UCSD-AML1 (cell line): ENCODE results near the gene ERGIC1.
A peak's percentile ranks its signal among the peaks of the same experiment; 100 is the strongest.

Experiments used
- DNase-seq: peaks from one replicate; lab custom pipeline; 2025; ENCODE audit not compliant: unreplicated experiment; lab: John Stamatoyannopoulos, UW

ERGIC1 gene

DNA sequence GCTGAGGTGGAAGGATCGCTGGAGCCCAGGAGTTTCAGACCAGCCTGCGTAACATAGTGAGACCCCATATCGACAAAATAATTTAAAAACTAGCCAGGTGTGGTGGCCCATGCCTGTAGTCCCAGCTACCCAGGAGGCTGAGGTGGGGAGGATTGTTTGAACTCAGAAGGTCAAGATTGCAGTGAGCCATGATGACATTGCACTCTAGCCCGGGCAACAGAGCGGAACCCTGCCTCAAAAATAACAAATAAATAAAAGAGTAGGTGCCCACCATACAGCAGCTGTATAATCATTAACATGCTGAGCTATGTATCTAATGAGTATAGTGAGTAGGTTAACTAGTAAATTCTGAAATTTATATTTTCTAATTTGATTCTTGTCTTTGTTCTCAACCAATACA lies 138.5 kb downstream of the ERGIC1 start:
- DNase-seq: no peak

- no peak for DNase-seq
These were observed 139.3 kb downstream of the ERGIC1 start for GRCh38 chr5:172973127-172973916.

DNA sequence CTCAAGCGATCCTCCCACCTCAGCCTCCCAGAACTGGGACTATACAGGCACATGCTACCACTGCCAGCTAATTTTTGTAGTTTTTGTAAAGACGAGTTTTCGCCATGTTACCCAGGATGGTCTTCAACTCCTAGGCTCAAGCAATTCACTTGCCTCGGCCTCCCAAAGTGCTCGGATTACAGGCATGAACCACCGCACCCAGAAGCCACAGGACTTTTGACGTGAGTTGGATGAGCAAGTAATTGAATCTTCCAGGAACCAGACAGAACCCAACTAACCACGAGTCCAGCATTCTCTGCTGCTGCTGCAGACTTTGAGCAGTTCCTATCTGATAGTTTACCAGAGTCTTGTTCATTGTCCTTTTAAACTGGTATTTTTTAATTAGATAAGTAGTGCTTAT lies 139.9 kb downstream of the ERGIC1 start:
- DNase-seq: no peak

DNA sequence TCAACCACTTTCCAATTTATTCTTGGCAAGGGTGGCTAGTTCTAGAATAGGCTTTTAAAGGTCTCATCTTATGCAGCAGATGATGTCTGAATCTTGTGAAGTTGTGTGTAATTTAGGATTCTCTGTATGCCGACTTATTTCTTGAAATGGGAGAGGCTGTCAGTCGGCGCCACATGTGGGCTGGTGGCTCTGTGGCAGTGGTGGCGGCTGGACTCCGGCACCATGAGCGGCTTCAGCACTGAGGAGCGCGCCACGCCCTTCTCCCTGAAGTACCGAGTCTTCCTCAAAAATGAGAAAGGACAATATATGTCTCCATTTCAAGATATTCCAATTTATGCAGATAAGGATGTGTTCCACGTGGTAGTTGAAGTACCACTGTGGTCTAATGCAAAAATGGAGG lies 141.2 kb downstream of the ERGIC1 start:
- DNase-seq: no peak

DNA sequence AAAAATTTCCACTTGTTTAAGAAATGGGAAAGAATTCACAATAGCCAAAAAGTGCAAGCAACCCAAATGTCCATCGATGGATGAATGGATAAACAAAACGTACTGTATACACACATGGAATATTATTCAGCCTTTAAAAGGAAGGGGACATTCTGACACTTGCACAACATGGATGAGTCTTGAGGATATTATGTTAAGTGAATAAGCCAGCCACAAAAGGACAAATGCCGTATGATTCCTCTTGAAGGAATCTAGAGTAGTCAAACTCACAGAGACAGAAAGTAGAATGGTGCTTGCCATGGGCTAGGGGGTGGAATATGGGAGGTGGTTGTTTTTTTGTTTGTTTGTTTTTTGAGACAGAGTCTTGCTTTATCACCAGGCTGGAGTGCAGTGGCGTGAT lies 145.7 kb downstream of the ERGIC1 start:
- DNase-seq: no peak

DNA sequence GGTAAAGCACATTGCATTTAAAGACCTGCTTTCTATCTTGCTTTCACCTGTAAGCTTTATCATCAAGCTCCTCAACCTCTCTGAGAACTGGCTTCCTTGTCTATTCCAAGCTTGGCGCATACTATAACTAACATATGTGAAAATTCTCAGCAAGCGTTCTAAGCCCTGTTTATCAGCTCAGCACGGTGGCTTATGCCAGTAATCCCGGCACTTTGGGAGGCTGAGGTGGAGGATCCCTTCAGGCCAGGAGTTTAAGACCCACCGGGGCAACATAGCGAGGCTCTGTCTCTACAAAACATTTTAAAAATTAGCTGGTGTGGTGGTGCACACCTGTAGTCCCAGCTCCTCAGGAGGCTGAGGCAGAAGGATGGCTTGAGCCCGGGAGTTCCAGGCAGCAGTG lies 147.9 kb downstream of the ERGIC1 start:
- no peak for DNase-seq

- DNase-seq: peak; percentile 94
These were observed 149.6 kb downstream of the ERGIC1 start, which contains the start of gene ATP6V0E1 for GRCh38 chr5:172983542-172984243. TSS of gene ATP6V0E1 (plus strand) at chr5:172983771. CDS start at chr5:172983861, 90 bp downstream.

- DNase-seq: peak; percentile 75
These were observed 150.3 kb downstream of the ERGIC1 start for GRCh38 chr5:172984244-172984953.

DNA sequence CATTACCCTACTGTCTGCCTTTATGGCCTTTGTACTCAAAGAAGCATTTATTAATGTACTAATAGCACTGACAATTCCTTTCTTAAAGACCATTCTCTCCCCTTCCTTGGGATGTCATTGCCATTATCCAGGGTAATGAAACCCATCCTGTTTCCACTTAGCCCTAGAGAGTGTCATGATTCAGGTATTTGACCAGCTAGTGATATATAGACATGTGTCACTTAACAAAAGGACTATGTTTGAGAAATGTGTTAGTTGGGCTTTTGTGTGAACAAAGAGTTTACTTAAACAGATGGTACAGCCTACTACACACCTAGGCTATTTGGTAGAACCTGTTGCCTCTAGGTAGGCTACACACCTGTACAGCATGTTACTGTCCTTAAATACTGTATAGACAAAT lies 151.5 kb downstream of the ERGIC1 start:
- DNase-seq: no peak

DNA sequence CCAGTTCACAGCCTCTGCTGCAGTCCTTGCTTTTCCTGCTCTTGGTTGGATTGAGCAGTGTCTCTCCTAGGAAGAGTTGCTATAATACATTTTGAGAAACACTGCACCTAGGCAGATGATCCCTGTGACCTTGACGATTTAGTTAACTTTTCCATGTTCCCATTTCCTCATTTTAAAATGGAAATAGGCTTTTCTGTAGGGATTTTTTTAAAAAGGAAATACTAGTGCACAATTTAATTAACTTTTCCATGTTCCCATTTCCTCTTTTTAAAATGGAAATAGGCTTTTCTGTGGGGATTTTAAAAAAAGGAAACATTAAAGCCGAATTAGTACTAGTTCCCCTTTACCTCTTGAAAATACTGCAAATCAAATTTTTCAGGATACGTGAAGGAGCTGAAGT lies 154.2 kb downstream of the ERGIC1 start:
- no peak for DNase-seq

DNA sequence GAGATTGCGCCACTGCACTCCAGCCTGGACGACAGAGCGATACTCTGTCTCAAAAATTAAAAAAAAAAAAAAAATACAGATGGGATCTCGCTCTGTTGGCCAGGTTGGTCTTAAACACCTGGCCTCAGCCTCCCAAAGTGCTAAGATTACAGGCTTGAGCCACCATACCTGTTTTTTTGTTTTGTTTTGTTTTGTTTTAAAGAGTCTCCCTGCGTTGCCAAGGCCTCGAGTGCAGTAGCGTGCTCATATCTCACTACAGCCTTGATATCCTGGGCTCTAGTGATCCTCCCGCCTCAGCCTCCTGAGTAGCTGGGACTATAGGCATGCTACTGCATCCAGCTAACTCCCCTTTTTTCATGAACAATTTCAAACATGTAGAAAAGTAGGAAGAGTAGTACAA lies 156.7 kb downstream of the ERGIC1 start:
- no peak for DNase-seq

DNA sequence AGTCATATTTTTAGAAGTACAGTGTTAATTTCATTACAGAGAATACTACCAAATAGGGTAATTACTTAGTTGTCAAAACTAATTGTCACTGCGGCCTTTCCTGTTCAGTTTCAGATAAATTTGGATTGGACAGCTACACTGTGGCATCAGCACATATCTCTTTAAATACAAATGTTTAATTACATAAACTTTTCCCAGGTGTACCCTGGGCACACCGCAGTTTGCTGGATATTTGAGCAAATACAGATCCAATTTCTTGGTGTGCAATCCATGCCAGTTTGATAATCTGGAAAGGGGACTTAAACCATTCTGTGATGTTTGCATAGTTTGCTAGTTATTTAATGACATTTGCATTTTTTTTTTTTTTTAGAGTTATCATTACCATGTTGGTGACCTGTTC lies 160.4 kb downstream of the ERGIC1 start:
- DNase-seq: no peak

GRCh38 chr5:172999372-172999973 lies 165.4 kb downstream of the ERGIC1 start:
- DNase-seq: no peak

GRCh38 chr5:172999974-173000373 lies 165.9 kb downstream of the ERGIC1 start:
- DNase-seq: no peak

GRCh38 chr5:173001229-173001841 lies 167.3 kb downstream of the ERGIC1 start:
- DNase-seq: no peak
